Endothelial cell of umbilical vein (primary cell): ENCODE data around the gene THSD4. TPM values are rescaled to one million over a fixed set of nuclear protein-coding genes. Genes with fewer than 3 reads are reported as not detected.

Experiments used
- BruUV-seq: library from RNA; stranded (reverse); fragments of 400-500 nt; replicated peaks from 2 replicates; lab custom pipeline; 2021; lab: Mats Ljungman, UMichigan
- CTCF ChIA-PET: fragments of 300-600, 350-600 bp; sonication (Branson Sonifier 250); formaldehyde crosslinking; loops from one replicate; lab custom pipeline; 2021; ENCODE audit warnings: antibody characterized with exemption, inconsistent platforms; lab: Charles Lee
- POLR2A ChIA-PET: fragments of 300-600, 350-600 bp; sonication (Branson Sonifier 250); formaldehyde crosslinking; loops from one replicate; lab custom pipeline; 2021; ENCODE audit warnings: antibody characterized with exemption, inconsistent platforms; lab: Charles Lee
- DNase-seq: peaks from one replicate; pipeline ENCODE4 v3.0.0-alpha.2; 2011; ENCODE audit warnings: low read depth, low spot score
- FAIRE-seq: peaks from 2 replicates; lab custom pipeline; 2011; peaks lifted over from hg19 to GRCh38; lab: Jason Lieb, UNC
- H2AFZ ChIP-seq: 2 replicates; pipeline ENCODE4 v1.6.0; 2012; ENCODE audit warnings: low read depth, low read length, control low read depth, inconsistent platforms
- H3K27ac ChIP-seq: 2 replicates; pipeline ENCODE4 v1.5.1; 2011; ENCODE audit warnings: low read depth, mild to moderate bottlenecking, control low read depth, low read length, moderate library complexity; ENCODE audit not compliant: insufficient read depth
- H3K27me3 ChIP-seq, 2 experiments: 2 replicates each; pipeline versions ENCODE4 v1.6.0 to v1.6.1; 2011; ENCODE audit warnings: low read length in 2 of 2, mixed read lengths in 1 of 2; ENCODE audit not compliant: control insufficient read depth in 2 of 2, insufficient read depth in 2 of 2
- H3K36me3 ChIP-seq, 2 experiments: 2 replicates in 1 of 2; 3 replicates in 1 of 2; pipeline ENCODE4 v1.5.1; 2011; ENCODE audit warnings: low read length in 2 of 2, mild to moderate bottlenecking in 1 of 2, moderate library complexity in 1 of 2; ENCODE audit not compliant: control insufficient read depth in 2 of 2, insufficient read depth in 2 of 2; ENCODE audit errors: extremely low read depth in 1 of 2
- H3K4me1 ChIP-seq: 3 replicates; pipeline ENCODE4 v1.5.1; 2011; ENCODE audit warnings: mild to moderate bottlenecking, low read length; ENCODE audit not compliant: control insufficient read depth, insufficient read depth; ENCODE audit errors: extremely low read depth
- H3K4me2 ChIP-seq: 2 replicates; pipeline ENCODE4 v1.6.1; 2011; ENCODE audit warnings: low read length, control low read depth, mixed read lengths; ENCODE audit not compliant: insufficient read depth
- H3K4me3 ChIP-seq, 3 experiments: fragments of 200-600 bp in 1 of 3; sonication (generic), shearing (Covaris generic) in 1 of 3; replicated peaks in 1 of 3; 2 replicates each; pipeline ENCODE4 v1.5.1; 2011 to 2016; ENCODE audit warnings: control low read depth in 3 of 3, low read length in 3 of 3, mild to moderate bottlenecking in 2 of 3, inconsistent platforms in 1 of 3, low read depth in 1 of 3, moderate library complexity in 1 of 3; ENCODE audit not compliant: insufficient read depth in 1 of 3
- H3K79me2 ChIP-seq: 2 replicates; pipeline ENCODE4 v1.6.0; 2012; ENCODE audit warnings: low read length, inconsistent platforms; ENCODE audit not compliant: control insufficient read depth, insufficient read depth
- H3K9ac ChIP-seq: replicated peaks from 2 replicates; pipeline ENCODE3; 2011; ENCODE audit warnings: low read length, control low read depth; ENCODE audit not compliant: insufficient read depth; ENCODE audit errors: extremely low read depth
- H3K9me1 ChIP-seq: replicated peaks from 3 replicates; pipeline ENCODE4 v1.6.0; 2011; ENCODE audit warnings: mild to moderate bottlenecking, low read length; ENCODE audit not compliant: control insufficient read depth, insufficient read depth; ENCODE audit errors: extremely low read depth
- H3K9me3 ChIP-seq: replicated peaks from 2 replicates; pipeline ENCODE4 v1.5.1; 2012; ENCODE audit warnings: low read length, inconsistent platforms; ENCODE audit not compliant: control insufficient read depth, insufficient read depth
- H4K20me1 ChIP-seq: replicated peaks from 2 replicates; pipeline ENCODE3; 2011; ENCODE audit warnings: mild to moderate bottlenecking, low read length; ENCODE audit not compliant: control insufficient read depth, insufficient read depth; ENCODE audit errors: extremely low read depth
- EZH2 ChIP-seq: IDR thresholded peaks from 2 replicates; pipeline ENCODE4 v1.6.1; 2012; ENCODE audit warnings: borderline replicate concordance, low read depth, mild to moderate bottlenecking, moderate library complexity, low read length, inconsistent platforms; ENCODE audit not compliant: severe bottlenecking
- FOS ChIP-seq: IDR thresholded peaks from 2 replicates; pipeline ENCODE4 v1.6.1; 2011; ENCODE audit warnings: mild to moderate bottlenecking, low read length, moderate library complexity, borderline replicate concordance; ENCODE audit not compliant: insufficient read depth
- GATA2 ChIP-seq: IDR thresholded peaks from 2 replicates; pipeline ENCODE4 v1.7.0; 2011; ENCODE audit warnings: low read depth, mild to moderate bottlenecking, moderate library complexity, mixed read lengths, low read length; ENCODE audit not compliant: insufficient read length, insufficient read depth
- JUN ChIP-seq: IDR thresholded peaks from 2 replicates; pipeline ENCODE4 v1.6.1; 2011; ENCODE audit warnings: borderline replicate concordance, low read depth; ENCODE audit not compliant: insufficient read length, insufficient read depth
- MAX ChIP-seq: IDR thresholded peaks from 2 replicates; pipeline ENCODE4 v1.6.1; 2011; ENCODE audit not compliant: insufficient read depth, insufficient read length
- MYC ChIP-seq: IDR thresholded peaks from one replicate; pipeline ENCODE4 v1.6.1; 2011; ENCODE audit warnings: mild to moderate bottlenecking, low read depth, low read length
- POLR2A ChIP-seq: IDR thresholded peaks from 2 replicates; pipeline ENCODE4 v1.6.1; 2012; ENCODE audit warnings: low read depth, mild to moderate bottlenecking, control low read depth, low read length
- POLR2AphosphoS5 ChIP-seq: IDR thresholded peaks from 2 replicates; pipeline ENCODE4 v1.6.1; 2012; ENCODE audit warnings: low read depth, mild to moderate bottlenecking, control low read depth, low read length, moderate library complexity; ENCODE audit not compliant: insufficient read depth
- dilution Hi-C: fragments of 300-500 bp; cut with MboI; formaldehyde crosslinking; loops from one replicate; pipeline ENCODE4 v1.15.0; 2019; ENCODE audit warnings: low sequenced_read_pairs; ENCODE audit not compliant: extremely low pct_ligation_motif_present
- intact Hi-C: fragments of 100-400 bp; cut with micrococcal nuclease; formaldehyde crosslinking; loops from one replicate; pipeline ENCODE4 v1.10.0; 2022
- polyA plus RNA-seq, 4 experiments: library from polyadenylated mRNA; depleted of rRNA in 3 of 4; stranded (reverse) in 3 of 4; unstranded in 1 of 4; fragments of >200 nt; gene quantifications; 2 replicates each; pipeline versions ENCODE4 v1.2.1 to v1.2.3, GENCODE V29; 2011 to 2012; ENCODE audit warnings: missing spikeins in 1 of 4
- total RNA-seq: library from RNA; stranded (reverse); gene quantifications from 2 replicates; pipeline ENCODE4 v1.2.3, GENCODE V29; 2021
- TF ChIP-seq, protein P1 (sequence below), 2 donors: IDR thresholded peaks; 1 replicate in 1 of 2; 2 replicates in 1 of 2; pipeline ENCODE4 v1.5.1; 2011; ENCODE audit warnings: low read length in 2 of 2, mild to moderate bottlenecking in 2 of 2, moderate library complexity in 2 of 2, control low read depth in 1 of 2, inconsistent platforms in 1 of 2, low read depth in 1 of 2; ENCODE audit not compliant: insufficient read depth in 1 of 2; ENCODE audit errors: extremely low read depth in 1 of 2

Gene THSD4
- total and polyA plus RNA-seq, 2 donors (not counting 3 experiments of a cell fraction or from before 2014, with no cell fraction given): 9.9 to 25.4 TPM

GRCh38 chr15:71658827-71659729 is 543.8 kb downstream of the THSD4 start:
- DNase-seq: no peak
- intact Hi-C loops: no loop called here
- peaks cover 18% of the 10 kb centered on the region for H3K4me1 ChIP-seq
- POLR2A ChIA-PET: no interaction called here
- H3K36me3 ChIP-seq: no peaks in the 10 kb centered on the region
- peak; percentile 18 for FAIRE-seq
- no peaks in the 10 kb centered on the region for H4K20me1 ChIP-seq
- no TSS peak for BruUV-seq
- no peak overlapping the region for H3K27ac ChIP-seq
- dilution Hi-C loops: no loop called here
- H3K9me3 ChIP-seq: no peaks in the 10 kb centered on the region
- no peak overlapping the region for H2AFZ ChIP-seq
- no peaks in the 10 kb centered on the region for H3K27me3 ChIP-seq
- no peaks in the 10 kb centered on the region for H3K79me2 ChIP-seq
- H3K9ac ChIP-seq: no peak overlapping the region
- H3K4me2 ChIP-seq: no peak overlapping the region
- no peaks in the 10 kb centered on the region for H3K9me1 ChIP-seq
- CTCF ChIA-PET: no interaction called here
- TF ChIP-seq MYC (no peak), EZH2 (no peak), JUN (no peak), POLR2AphosphoS5 (no peak), GATA2 (no peak), POLR2A (no peak), MAX (no peak), FOS (no peak)
- TF ChIP-seq, protein P1, sequence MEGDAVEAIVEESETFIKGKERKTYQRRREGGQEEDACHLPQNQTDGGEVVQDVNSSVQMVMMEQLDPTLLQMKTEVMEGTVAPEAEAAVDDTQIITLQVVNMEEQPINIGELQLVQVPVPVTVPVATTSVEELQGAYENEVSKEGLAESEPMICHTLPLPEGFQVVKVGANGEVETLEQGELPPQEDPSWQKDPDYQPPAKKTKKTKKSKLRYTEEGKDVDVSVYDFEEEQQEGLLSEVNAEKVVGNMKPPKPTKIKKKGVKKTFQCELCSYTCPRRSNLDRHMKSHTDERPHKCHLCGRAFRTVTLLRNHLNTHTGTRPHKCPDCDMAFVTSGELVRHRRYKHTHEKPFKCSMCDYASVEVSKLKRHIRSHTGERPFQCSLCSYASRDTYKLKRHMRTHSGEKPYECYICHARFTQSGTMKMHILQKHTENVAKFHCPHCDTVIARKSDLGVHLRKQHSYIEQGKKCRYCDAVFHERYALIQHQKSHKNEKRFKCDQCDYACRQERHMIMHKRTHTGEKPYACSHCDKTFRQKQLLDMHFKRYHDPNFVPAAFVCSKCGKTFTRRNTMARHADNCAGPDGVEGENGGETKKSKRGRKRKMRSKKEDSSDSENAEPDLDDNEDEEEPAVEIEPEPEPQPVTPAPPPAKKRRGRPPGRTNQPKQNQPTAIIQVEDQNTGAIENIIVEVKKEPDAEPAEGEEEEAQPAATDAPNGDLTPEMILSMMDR (IDR thresholded peaks at IDR 0.05; ENCODE audit: extremely low read depth in 1 of 2, insufficient read depth in 1 of 2, low read depth in 1 of 2, low read length in 2 of 2): no peak
- H3K4me3 ChIP-seq: no peak overlapping the region
